ENCODE results near the gene GABRQ.
A peak's percentile ranks its signal among the peaks of the same experiment; 100 is the strongest.

Gene GABRQ

DNA sequence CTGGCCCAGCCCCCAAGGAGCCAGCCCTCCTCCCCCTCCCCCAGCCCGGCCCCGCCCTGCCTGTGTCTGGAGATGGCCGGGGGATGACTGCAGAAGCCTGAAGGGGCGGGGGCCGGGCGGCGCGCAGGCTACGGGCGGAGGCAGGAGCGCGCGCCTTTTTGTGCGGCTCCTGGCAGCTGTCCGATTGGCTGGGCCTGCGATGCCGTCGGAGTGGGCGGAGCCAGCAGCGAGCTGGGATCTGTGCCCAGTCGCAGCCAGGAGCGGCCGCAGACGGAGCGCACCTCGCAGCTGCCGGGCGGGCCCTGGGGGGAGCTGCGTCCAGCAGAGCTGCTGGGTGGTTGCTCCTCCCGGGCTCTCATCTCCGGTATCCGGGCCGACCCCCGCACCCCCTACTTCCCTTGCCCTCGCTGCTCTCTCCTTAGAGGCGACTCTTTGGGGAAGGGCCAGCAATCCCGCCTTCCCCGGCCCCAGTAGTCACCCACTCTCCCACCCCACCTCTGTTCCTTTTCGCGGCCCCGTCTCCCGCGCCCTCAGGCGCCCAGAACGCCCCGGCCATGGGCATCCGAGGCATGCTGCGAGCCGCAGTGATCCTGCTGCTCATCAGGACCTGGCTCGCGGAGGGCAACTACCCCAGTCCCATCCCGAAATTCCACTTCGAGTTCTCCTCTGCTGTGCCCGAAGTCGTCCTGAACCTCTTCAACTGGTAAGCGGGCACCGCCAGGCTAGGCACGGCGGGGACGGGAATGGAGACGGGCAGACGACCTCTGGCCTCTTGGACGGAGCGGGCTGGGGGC, at the start of gene GABRQ:
GABRQ (plus strand) TSS at position 247 of the 794 bp plus-strand sequence; CDS start at position 555, 308 bp downstream.
- no peak for DNase-seq (ENCODE audit: low read depth, low spot score)

- no peak for DNase-seq (ENCODE audit: low read depth, low spot score)
Measured at GRCh38 chrX:152588206-152588605, 49.5 kb upstream of the GABRQ start.

GRCh38 chrX:152600853-152601633, 36.7 kb upstream of the GABRQ start:
- no peak for DNase-seq (ENCODE audit: low read depth, low spot score)

DNA sequence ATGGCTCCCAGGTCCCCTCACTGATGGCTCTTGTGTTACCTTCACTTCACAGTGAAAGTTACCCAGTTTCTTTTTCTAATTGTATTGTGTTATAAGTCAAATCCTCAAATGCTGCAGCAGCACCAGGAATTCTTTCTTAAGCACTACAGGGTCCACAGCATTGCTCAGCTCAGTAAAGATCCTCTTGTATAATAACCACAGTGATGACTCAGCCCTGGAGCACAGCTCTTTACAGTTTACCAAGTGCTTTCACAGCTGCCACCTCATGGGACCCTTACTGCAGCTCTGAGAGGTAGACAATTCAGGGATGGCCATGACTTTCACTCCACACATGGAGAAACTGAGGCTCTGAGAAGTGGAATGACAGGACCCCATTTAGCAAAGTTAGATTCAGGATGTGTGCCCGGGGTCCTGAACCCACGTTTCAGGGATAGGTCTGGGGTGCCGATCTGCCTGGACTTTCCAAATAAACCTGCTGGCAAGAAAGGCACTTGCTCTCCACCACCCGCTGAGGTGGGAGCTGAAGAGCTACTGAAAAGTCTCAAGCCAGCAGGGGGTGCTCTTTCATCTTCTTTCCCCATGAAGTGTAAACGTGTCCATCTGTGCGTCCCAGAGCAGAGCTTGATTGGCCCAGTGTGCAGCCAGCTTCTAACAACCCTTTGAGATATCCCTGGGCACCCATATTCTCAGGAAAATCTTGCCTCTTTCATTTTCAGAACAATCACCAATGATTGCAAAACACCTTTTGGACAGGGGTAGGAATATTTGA, 35.7 kb upstream of the GABRQ start:
- DNase-seq (ENCODE audit: low read depth, low spot score), result peak; percentile 7

DNA sequence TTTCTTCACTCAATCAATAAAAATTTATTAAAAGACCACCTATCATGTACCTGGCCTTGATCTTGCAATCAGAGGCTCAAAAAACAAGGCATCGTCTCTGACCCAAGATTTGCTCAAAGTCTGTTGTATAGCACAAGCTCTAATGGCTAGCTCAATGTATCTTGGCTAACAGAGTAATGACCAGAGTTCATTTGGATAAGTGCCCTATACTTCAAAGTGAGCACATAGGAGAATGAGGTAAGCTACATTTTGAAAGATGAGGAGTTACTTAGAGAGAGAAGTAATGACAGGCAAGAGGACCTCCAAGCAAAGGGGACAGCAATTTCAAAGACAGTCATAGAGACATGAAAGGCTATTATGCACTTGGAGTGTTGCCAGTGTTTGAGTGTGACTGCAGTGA, 22.9 kb upstream of the GABRQ start:
- no peak for DNase-seq (ENCODE audit: low read depth, low spot score)

GRCh38 chrX:152619897-152620296, 17.8 kb upstream of the GABRQ start:
- DNase-seq (ENCODE audit: low read depth, low spot score), result no peak

DNA sequence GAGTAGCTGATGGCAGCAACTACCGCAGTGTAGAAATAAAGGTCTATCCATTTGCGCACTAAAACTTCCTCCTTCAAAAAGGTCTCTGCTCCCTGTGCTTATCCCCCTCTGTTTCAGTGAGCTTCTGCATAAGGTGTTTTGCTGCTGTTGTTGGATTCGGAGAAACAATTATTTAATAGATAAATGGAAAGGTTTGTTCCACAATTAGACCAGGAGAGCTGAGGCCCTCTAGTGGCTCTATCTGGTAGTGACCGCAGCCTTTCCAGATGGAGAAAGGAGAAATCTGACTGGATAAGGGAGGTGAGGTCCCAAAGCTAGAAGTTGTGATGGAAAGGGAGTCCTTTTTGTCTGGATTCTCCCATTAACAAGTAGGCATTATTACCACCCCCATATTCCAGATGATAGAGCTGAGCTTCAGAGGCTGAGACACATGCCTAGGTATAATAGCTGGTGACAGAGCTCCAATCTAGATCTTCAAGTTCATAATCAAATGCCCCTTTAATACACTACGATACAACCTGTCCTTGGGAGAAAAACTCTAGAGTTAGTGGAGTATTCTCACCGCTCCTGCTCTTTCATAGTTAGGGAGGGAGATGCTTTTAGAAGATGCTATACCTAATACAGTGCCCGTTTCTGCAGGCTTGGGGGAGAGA, 5.1 kb upstream of the GABRQ start:
- DNase-seq (ENCODE audit: low read depth, low spot score), result no peak

DNA sequence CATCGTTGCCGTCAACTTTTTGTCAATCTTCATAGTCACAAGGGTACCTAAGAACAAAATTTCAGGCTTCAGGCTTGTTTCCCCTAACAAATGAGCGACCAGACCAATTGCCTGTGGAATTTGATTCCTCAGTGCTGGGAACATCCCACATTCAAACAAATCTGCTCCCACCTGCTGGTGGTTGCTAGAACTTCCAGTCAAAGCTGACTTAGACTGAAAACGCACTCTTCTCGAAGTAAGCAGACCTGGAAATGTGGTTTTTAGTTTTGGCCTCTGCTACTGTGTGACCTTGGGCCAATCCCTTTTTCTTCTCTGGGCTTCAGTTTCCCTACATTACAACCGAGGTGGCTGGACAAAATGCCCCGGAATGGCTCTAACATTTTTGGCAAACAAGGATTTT, 1.8 kb upstream of the GABRQ start:
- no peak for DNase-seq (ENCODE audit: low read depth, low spot score)

DNA sequence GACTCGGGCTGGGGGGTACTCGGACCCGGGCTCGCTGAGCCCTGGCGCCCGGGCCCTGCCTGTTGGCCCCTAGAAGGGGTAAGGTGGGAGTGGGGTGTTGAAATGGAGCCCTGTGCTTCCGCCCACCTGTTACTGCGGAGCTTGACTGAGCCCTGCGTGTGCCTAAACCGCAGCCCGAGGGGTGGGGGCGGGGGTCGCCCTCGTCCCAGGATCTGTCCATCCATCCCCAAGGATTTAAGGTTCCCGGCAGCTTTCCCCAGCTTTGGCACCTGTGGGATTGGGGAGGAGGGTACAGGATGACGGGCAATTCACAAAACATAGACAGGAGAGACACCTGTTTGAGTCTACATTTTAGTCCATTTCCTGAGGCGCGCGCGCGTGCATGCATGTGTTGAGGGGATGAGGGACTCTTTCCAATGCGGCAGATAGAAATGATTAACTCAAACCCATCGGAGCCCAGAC, 779 bp downstream of the GABRQ start:
- no peak for DNase-seq (ENCODE audit: low read depth, low spot score)

DNA sequence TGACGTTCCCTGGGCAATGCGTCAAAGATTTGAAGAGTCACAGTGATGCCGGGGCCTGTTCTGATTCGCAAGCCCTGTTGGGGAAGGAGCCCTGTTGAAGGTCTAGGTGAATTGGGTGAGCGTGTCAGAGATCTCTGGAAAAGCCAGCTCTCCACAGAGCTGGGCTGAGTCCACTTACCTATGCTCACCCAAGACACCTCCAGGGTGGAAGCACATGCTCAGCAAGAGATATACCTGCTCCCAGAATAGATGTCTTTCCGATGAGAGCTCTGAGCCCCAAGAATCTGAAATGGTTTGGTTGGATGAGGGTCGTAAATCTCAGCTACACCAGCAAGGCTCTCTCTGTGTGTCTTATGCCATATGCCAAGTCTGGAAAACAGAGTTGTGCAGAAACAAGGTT, 1.7 kb downstream of the GABRQ start:
- no peak for DNase-seq (ENCODE audit: low read depth, low spot score)

DNA sequence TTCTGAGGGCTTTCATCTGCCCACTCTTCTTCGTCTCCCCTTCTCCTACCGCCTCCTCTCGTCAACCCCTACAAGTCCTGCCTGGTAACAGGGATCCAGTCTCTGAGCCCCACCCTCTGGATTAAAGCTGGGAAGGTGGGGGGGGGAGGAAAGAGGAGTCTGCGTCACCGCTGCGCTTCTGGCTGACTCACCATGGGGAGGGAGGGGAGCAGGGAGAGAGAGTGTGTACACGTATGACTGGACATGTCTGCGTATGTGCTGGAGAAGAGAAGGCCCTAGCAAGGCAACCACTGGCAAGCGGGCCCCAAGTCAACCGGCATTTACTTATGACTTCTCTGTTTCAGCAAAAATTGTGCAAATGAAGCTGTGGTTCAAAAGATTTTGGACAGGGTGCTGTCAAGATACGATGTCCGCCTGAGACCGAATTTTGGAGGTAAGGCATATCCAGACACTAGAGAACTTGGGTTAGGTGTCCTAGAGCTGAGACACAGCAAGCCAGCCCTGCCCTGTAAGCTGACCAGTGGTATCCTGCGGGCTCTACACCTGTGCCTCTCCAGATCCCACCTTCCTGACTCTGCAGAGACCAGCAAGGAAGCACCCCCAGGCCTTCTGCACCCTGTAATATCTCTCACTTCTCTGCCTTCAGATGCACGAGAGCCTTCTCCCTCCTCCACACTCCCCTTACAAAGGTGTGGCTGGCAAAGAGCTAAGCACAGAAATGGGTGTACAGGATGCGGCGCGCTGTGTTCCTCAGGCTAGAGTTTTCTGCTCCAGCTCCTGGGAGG, 2.5 kb downstream of the GABRQ start:
- no peak for DNase-seq (ENCODE audit: low read depth, low spot score)

GRCh38 chrX:152641256-152641875, 3.7 kb downstream of the GABRQ start:
- no peak for DNase-seq (ENCODE audit: low read depth, low spot score)

DNA sequence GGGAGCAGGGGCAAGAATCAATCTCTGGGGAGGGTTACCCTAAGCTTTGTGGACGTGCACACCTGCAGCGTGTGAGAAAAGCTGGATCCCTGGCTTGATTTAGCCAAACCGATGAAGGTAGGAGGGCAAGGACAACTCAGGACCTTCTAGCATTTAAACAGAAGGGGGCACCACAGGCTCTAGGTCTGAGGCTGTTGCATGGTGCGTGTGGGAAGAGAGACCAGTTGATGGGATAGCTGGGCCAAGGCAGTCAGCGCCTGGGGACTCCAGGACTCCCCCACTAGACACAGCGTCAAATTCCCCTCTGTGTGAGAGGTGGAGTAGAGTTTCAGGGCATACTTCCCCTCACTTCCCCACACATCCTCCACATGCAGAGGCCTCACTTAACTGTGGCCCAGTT, 4.3 kb downstream of the GABRQ start:
- DNase-seq (ENCODE audit: low read depth, low spot score), result no peak

GRCh38 chrX:152642931-152643564, 5.4 kb downstream of the GABRQ start:
- DNase-seq (ENCODE audit: low read depth, low spot score), result no peak

DNA sequence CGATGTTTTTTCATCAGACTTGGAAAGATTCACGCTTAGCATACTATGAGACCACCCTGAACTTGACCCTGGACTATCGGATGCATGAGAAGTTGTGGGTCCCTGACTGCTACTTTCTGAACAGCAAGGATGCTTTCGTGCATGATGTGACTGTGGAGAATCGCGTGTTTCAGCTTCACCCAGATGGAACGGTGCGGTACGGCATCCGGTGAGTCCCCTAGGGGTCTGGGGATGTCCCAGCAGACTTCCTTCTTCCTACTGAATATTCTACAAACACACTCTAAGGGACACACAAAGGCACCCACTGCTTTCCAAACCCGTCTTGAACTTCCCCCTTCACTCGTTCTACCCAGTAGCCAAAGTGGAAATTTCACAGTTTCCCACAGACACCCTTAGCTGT, 9.3 kb downstream of the GABRQ start:
- no peak for DNase-seq (ENCODE audit: low read depth, low spot score)

GRCh38 chrX:152647978-152648377, 10.3 kb downstream of the GABRQ start:
- DNase-seq (ENCODE audit: low read depth, low spot score), result no peak

DNA sequence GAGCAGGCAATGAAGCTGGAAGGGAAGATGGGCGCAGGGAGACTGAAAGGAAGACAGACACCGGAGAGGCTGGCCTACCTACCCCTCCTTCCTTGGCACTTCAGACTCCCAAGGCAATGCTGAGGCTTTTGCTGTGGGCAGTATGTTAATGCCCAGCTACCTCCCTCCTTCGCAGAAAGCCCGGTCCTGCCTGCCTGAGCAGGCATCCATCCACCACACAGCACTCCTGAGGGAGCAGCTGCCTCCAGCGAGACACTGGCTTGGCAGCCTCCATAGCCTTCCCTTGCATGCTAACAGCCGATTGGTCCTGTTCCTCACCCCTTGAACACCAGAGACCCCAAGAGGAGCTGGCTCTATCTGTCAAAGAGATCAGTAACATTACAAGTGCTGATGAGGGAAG, 14.4 kb downstream of the GABRQ start:
- no peak for DNase-seq (ENCODE audit: low read depth, low spot score)

- DNase-seq (ENCODE audit: low read depth, low spot score), result no peak
Measured at GRCh38 chrX:152652467-152652866, 14.8 kb downstream of the GABRQ start.

DNA sequence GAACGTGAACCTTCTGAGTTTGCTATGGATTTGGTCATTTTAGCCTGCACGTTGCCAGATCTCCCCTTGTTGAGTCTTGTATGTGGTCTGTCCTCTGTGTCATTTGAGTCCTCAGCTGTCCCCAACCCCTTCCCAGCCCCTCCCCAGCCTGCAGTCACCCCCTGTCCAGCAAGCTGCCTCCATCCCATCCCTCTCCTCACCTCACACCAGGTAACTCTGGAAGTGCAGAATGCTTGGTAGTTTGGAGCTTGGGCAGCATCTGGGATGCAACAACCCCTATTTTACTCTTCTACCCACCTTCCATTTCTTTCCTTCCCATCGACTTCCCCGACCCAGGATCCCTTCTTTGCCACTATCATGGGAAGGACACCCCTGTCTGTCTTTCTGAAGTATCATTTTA, 18.4 kb downstream of the GABRQ start:
- no peak for DNase-seq (ENCODE audit: low read depth, low spot score)

- DNase-seq (ENCODE audit: low read depth, low spot score), result no peak
Measured at GRCh38 chrX:152656890-152657289, 19.2 kb downstream of the GABRQ start.

Data from iPS DF 19.7 (cell line).